Measurements from ENCODE around the gene HOXB6. TPM values are rescaled to one million over a fixed set of nuclear protein-coding genes. Genes with fewer than 3 reads are reported as not detected.

Gene HOXB6
- total RNA-seq, 2 donors from 2014 or later = not detected

DNA sequence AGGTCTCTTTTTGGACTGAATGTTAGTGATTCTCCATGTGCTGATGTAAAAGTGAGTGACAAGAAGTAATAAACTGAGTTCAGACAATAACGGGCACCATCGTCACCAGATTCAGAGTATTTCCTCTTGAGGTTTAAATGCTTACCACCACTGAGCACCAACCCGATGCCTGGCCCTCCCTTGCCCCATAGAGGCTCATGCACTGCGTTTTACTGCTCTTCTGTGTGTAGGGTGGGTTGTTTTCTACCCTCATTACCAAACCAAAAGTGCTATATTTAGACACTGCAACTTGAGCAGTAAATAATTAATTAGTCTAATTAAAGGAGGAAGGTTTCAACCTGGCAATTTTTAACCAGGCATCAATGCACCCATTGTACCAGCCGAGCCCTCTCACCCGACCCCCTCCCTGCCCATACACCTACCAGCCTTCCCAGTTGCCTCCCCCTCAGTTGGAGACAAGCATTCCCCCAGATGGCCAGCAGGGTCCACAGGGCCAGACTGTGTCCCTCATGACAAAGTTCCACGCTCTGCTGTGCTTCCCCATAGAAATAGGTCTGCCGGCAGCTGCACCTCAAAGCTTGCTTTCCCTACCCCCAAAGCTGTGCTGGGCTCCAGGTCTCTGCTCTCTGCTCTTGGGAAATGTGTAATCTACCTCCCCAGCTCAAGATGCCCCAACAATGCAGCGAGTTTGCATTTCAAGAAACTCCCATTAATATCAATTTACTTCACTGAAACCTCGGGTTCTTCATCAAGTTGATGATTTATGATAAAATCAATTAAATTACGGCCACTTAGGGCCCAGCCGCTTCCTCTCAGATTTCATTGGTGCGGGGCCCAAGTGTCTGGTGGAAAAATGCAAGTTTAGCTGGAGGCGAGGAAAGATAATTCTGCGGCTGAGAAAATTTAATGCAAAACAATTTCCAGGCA is 42.6 kb downstream of the HOXB6 start:
- Histone ChIP-seq H3K9ac (ENCODE audit: extremely low read depth, low read length, poor library complexity, severe bottlenecking) (no peak overlapping the region), H3K27ac (ENCODE audit: low read depth, low read length) (no peak overlapping the region), H3K27me3 (ENCODE audit: control insufficient read depth, insufficient read depth, low read length, poor library complexity, severe bottlenecking) (peaks cover 99% of the 10 kb centered on the region), H3K4me3 (ENCODE audit: low read length) (no peak overlapping the region), H3K9me3 (ENCODE audit: control insufficient read depth, low read length) (peaks cover 10% of the 10 kb centered on the region), H3K4me1 (ENCODE audit: control insufficient read depth, insufficient read depth, low read length) (no peaks in the 10 kb centered on the region), H3K36me3 (ENCODE audit: control insufficient read depth, insufficient read depth, low read length) (no peaks in the 10 kb centered on the region)
- Mint-ChIP-seq H3K4me1 (no peaks in the 10 kb centered on the region), H3K27me3 (ENCODE audit: insufficient read depth) (peaks cover 69% of the 10 kb centered on the region), H3K4me3 (no peak overlapping the region), H3K27ac (no peak overlapping the region), H3K9me3 (no peaks in the 10 kb centered on the region), H3K36me3 (ENCODE audit: low read depth) (no peaks in the 10 kb centered on the region)
- no peak for DNase-seq
- WGBS, 2 experiments (ENCODE audit: insufficient coverage in 1 of 2, insufficient read length in 1 of 2) = 44 to 48% methylated on average over 10 to 14 of the region's 15 CpGs
- TF ChIP-seq, protein P1, sequence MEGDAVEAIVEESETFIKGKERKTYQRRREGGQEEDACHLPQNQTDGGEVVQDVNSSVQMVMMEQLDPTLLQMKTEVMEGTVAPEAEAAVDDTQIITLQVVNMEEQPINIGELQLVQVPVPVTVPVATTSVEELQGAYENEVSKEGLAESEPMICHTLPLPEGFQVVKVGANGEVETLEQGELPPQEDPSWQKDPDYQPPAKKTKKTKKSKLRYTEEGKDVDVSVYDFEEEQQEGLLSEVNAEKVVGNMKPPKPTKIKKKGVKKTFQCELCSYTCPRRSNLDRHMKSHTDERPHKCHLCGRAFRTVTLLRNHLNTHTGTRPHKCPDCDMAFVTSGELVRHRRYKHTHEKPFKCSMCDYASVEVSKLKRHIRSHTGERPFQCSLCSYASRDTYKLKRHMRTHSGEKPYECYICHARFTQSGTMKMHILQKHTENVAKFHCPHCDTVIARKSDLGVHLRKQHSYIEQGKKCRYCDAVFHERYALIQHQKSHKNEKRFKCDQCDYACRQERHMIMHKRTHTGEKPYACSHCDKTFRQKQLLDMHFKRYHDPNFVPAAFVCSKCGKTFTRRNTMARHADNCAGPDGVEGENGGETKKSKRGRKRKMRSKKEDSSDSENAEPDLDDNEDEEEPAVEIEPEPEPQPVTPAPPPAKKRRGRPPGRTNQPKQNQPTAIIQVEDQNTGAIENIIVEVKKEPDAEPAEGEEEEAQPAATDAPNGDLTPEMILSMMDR (conservative IDR thresholded peaks at IDR 0.05) = peak; percentile 54

DNA sequence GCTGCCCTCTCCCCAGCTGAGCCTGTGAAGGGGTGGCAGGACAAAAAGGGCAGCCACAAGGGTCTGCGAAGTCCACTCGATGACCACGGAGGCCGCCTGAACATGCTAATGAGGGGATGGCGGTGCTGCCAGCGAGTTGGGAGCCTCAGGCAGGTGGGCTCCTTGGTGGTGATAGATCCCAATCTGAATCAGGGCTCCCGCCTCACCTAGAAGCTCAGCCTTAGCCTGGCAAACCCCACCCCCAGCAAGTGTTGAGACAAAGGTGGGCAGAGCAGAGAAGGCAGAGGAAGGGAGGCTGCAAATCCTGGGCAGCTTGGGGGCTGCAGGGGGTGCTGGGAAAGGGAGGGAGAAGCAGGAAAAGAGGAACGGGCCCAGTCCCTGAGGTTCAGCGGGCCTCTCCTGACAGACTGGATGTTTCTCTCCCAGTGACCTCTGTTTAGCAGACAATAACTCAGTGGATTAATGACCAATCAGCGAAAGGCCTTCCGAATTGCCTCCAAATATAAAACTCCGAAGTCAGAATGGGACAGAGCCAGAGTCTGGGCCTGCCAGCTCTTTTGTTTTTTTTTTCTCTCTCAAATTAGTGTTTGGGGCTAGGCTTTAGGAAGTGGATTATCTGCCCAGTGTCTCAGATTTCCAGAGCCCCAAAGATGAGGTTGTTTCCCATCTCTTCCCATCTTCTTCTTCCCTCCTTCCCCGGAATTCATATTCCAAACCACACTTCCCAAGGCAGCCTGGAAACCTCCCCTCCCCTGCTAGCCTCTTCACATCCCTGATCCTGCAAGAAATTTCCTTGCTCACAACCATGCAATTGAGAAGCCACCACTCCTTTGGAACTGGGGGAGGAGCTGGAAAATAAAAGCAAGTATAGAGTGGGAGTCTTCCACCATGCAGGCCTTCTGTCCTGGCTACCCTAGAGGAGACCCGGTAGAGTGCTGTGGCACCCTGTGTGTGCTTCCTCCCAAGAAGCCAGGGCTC is 44.7 kb downstream of the HOXB6 start:
- Histone ChIP-seq H3K9me3 (ENCODE audit: control insufficient read depth, low read length) (no peaks in the 10 kb centered on the region), H3K36me3 (ENCODE audit: control insufficient read depth, insufficient read depth, low read length) (no peaks in the 10 kb centered on the region), H3K4me1 (ENCODE audit: control insufficient read depth, insufficient read depth, low read length) (no peaks in the 10 kb centered on the region), H3K27me3 (ENCODE audit: control insufficient read depth, insufficient read depth, low read length, poor library complexity, severe bottlenecking) (peaks cover 99% of the 10 kb centered on the region), H3K9ac (ENCODE audit: extremely low read depth, low read length, poor library complexity, severe bottlenecking) (no peak overlapping the region), H3K27ac (ENCODE audit: low read depth, low read length) (no peak overlapping the region), H3K4me3 (ENCODE audit: low read length) (no peak overlapping the region)
- H3K27ac Mint-ChIP-seq = no peak overlapping the region
- TF ChIP-seq, protein P1 (conservative IDR thresholded peaks at IDR 0.05) = no peak
- peaks cover 88% of the 10 kb centered on the region for H3K27me3 Mint-ChIP-seq (ENCODE audit: insufficient read depth)
- DNase-seq = peak; percentile 70
- H3K9me3 Mint-ChIP-seq = no peaks in the 10 kb centered on the region
- H3K4me1 Mint-ChIP-seq = peaks cover 2% of the 10 kb centered on the region
- H3K4me3 Mint-ChIP-seq = no peak overlapping the region
- WGBS, 2 experiments (ENCODE audit: insufficient coverage in 1 of 2, insufficient read length in 1 of 2) = 21 to 24% methylated on average over 10 to 14 of the region's 14 CpGs
- no peaks in the 10 kb centered on the region for H3K36me3 Mint-ChIP-seq (ENCODE audit: low read depth)

DNA sequence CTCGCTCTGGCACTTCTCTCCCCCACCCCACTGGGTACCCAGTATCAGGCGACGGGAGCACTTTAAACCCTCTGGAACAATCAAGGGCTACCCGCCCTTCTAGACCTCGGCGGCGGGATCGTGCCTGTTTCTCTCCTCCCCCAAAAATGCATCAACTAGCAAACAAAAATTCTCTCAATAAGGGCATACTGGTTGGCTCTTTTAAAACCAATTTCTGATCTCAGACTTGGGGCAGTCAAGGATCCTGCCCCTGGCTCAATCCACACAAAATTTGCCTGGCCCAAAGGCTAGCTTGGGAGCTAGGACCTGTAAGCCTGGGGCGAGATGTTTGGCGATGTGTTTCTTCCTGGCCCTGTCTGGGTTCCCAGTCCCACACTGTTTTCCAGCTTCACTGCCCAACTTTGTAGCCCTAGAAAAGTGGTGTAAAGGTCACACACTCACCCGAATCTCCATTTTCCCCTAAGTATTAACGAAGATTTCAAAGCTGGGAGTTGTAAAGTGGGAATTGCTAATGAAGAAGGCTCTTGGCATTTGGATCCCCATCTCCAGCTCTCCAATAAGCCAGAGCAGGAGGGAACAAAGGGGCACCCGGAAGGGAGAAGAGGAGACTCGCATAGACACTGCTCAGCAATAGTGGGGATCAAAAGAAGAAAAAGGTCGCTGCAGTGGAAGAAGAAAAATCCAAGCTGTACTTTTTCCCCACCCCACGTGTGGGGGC is 45.5 kb downstream of the HOXB6 start:
- Mint-ChIP-seq H3K27me3 (ENCODE audit: insufficient read depth) (peaks cover 96% of the 10 kb centered on the region), H3K27ac (no peak overlapping the region), H3K4me3 (no peak overlapping the region), H3K36me3 (ENCODE audit: low read depth) (no peaks in the 10 kb centered on the region), H3K4me1 (peaks cover 10% of the 10 kb centered on the region), H3K9me3 (no peaks in the 10 kb centered on the region)
- Histone ChIP-seq H3K9ac (ENCODE audit: extremely low read depth, low read length, poor library complexity, severe bottlenecking) (no peak overlapping the region), H3K4me1 (ENCODE audit: control insufficient read depth, insufficient read depth, low read length) (peaks cover 2% of the 10 kb centered on the region), H3K9me3 (ENCODE audit: control insufficient read depth, low read length) (no peaks in the 10 kb centered on the region), H3K27me3 (ENCODE audit: control insufficient read depth, insufficient read depth, low read length, poor library complexity, severe bottlenecking) (peaks cover 99% of the 10 kb centered on the region), H3K4me3 (ENCODE audit: low read length) (no peak overlapping the region), H3K27ac (ENCODE audit: low read depth, low read length) (no peak overlapping the region), H3K36me3 (ENCODE audit: control insufficient read depth, insufficient read depth, low read length) (no peaks in the 10 kb centered on the region)
- DNase-seq = no peak
- TF ChIP-seq, protein P1 (conservative IDR thresholded peaks at IDR 0.05) = no peak
- 0 to 4% methylated on average over 4 to 14 of the region's 16 CpGs for WGBS, 2 experiments (ENCODE audit: insufficient coverage in 1 of 2, insufficient read length in 1 of 2)

All from endodermal cell (in vitro differentiated cells).